DOHH2 (cell line): ENCODE results near the gene CYTH3.

Experiments used
- H3F3A ChIP-seq: fragments of 200-600 bp; sonication (generic), shearing (Covaris generic); 2 replicates; pipeline ENCODE4 v1.6.0; 2016; ENCODE audit warnings: antibody characterized with exemption, mild to moderate bottlenecking; ENCODE audit not compliant: control insufficient read depth, insufficient read depth
- H3K27ac ChIP-seq: fragments of 200-600 bp; sonication (generic); 2 replicates; pipeline ENCODE4 v1.5.1; 2014; ENCODE audit warnings: low read depth, mild to moderate bottlenecking, low read length, moderate library complexity
- H3K27me3 ChIP-seq: fragments of 200-600 bp; sonication (generic); 2 replicates; pipeline ENCODE4 v1.6.1; 2014; ENCODE audit warnings: mild to moderate bottlenecking, low read length, mixed read lengths; ENCODE audit not compliant: control insufficient read depth
- H3K36me3 ChIP-seq: fragments of 200-600 bp; sonication (generic); 2 replicates; pipeline ENCODE4 v1.6.1; 2014; ENCODE audit warnings: mild to moderate bottlenecking, low read length, moderate library complexity, mixed read lengths; ENCODE audit not compliant: control insufficient read depth
- H3K4me1 ChIP-seq: fragments of 200-600 bp; sonication (generic); 2 replicates; pipeline ENCODE4 v1.6.1; 2014; ENCODE audit warnings: mild to moderate bottlenecking, low read length, mixed read lengths; ENCODE audit not compliant: control insufficient read depth
- H3K4me2 ChIP-seq: fragments of 200-600 bp; sonication (generic); 2 replicates; pipeline ENCODE4 v1.6.0; 2014; ENCODE audit warnings: mild to moderate bottlenecking, low read length, moderate library complexity
- H3K4me3 ChIP-seq: fragments of 200-600 bp; sonication (generic); 2 replicates; pipeline ENCODE4 v1.5.1; 2014; ENCODE audit warnings: mild to moderate bottlenecking, low read length, mixed read lengths
- H3K79me2 ChIP-seq: fragments of 200-600 bp; sonication (generic); 2 replicates; pipeline ENCODE4 v1.6.1; 2014; ENCODE audit warnings: mild to moderate bottlenecking, low read length, mixed read lengths; ENCODE audit not compliant: control insufficient read depth
- H3K9me2 ChIP-seq: fragments of 200-600 bp; sonication (generic); replicated peaks from 2 replicates; pipeline ENCODE4 v1.6.1; 2014; ENCODE audit warnings: mild to moderate bottlenecking, low read length, mixed read lengths; ENCODE audit not compliant: control insufficient read depth
- H3K9me3 ChIP-seq: fragments of 200-600 bp; sonication (generic); 2 replicates; pipeline ENCODE4 v1.6.1; 2014; ENCODE audit warnings: antibody characterized with exemption, low read length, mixed read lengths; ENCODE audit not compliant: control insufficient read depth, insufficient read depth
- H4K20me1 ChIP-seq: fragments of 200-600 bp; sonication (generic); 2 replicates; pipeline ENCODE4 v1.6.0; 2014; ENCODE audit warnings: low read depth, mild to moderate bottlenecking, antibody characterized with exemption, low read length, moderate library complexity; ENCODE audit not compliant: control insufficient read depth, insufficient read depth
- CTCF ChIP-seq: fragments of 200-600 bp; sonication (generic); IDR thresholded peaks from one replicate; pipeline ENCODE4 v1.5.1; 2014; ENCODE audit warnings: antibody characterized with exemption, mild to moderate bottlenecking, low read depth, low read length; ENCODE audit not compliant: poor library complexity, severe bottlenecking
- EZH2phosphoT487 ChIP-seq: fragments of 200-600 bp; sonication (generic); IDR thresholded peaks from 2 replicates; pipeline ENCODE4 v1.6.1; 2017; ENCODE audit warnings: borderline replicate concordance, mild to moderate bottlenecking, antibody characterized with exemption, low read length, moderate library complexity, mixed read lengths

Gene CYTH3

GRCh38 chr7:6210621-6211372 is 61.6 kb downstream of the CYTH3 start:
- Histone ChIP-seq H4K20me1 (no peaks in the 10 kb centered on the region), H3F3A (no peaks in the 10 kb centered on the region), H3K4me1 (no peaks in the 10 kb centered on the region), H3K9me3 (no peaks in the 10 kb centered on the region), H3K79me2 (no peaks in the 10 kb centered on the region), H3K36me3 (no peaks in the 10 kb centered on the region), H3K4me2 (no peak overlapping the region), H3K27me3 (peaks cover 37% of the 10 kb centered on the region), H3K9me2 (no peaks in the 10 kb centered on the region), H3K4me3 (no peak overlapping the region), H3K27ac (no peak overlapping the region)
- no peak for TF ChIP-seq CTCF
- no peak for TF ChIP-seq EZH2phosphoT487

GRCh38 chr7:6209340-6209739 is 63.1 kb downstream of the CYTH3 start:
- no peaks in the 10 kb centered on the region for H3F3A ChIP-seq
- H3K9me2 ChIP-seq: no peaks in the 10 kb centered on the region
- H3K4me1 ChIP-seq: no peaks in the 10 kb centered on the region
- no peaks in the 10 kb centered on the region for H3K79me2 ChIP-seq
- no peak overlapping the region for H3K4me2 ChIP-seq
- 0 out of 2 replicates have a peak, but pooled peaks cover 4% of the 10 kb centered on the region for H4K20me1 ChIP-seq
- no peaks in the 10 kb centered on the region for H3K9me3 ChIP-seq
- no peaks in the 10 kb centered on the region for H3K36me3 ChIP-seq
- peaks cover 39% of the 10 kb centered on the region for H3K27me3 ChIP-seq
- no peak overlapping the region for H3K4me3 ChIP-seq
- TF ChIP-seq CTCF (no peak), EZH2phosphoT487 (no peak)
- H3K27ac ChIP-seq: no peak overlapping the region

GRCh38 chr7:6208573-6209328 is 63.7 kb downstream of the CYTH3 start:
- no peak for TF ChIP-seq CTCF
- TF ChIP-seq EZH2phosphoT487: no peak
- peaks cover 36% of the 10 kb centered on the region for H3K27me3 ChIP-seq
- no peaks in the 10 kb centered on the region for H3K79me2 ChIP-seq
- H3F3A ChIP-seq: no peaks in the 10 kb centered on the region
- H3K4me1 ChIP-seq: no peaks in the 10 kb centered on the region
- H3K27ac ChIP-seq: no peak overlapping the region
- H3K9me2 ChIP-seq: no peaks in the 10 kb centered on the region
- no peaks in the 10 kb centered on the region for H3K36me3 ChIP-seq
- H4K20me1 ChIP-seq: 0 out of 2 replicates have a peak, but pooled peaks cover 4% of the 10 kb centered on the region
- no peak overlapping the region for H3K4me2 ChIP-seq
- H3K4me3 ChIP-seq: no peak overlapping the region
- H3K9me3 ChIP-seq: no peaks in the 10 kb centered on the region
